AG08396 (cell line): ENCODE measurements around the gene CFAP221.

ENCODE experiments used
- DNase-seq: peaks from one replicate; pipeline ENCODE4 v3.0.0; 2012; ENCODE audit warnings: low spot score, mixed read lengths

The CFAP221 gene

GRCh38 chr2:119536707-119537106 is 7.5 kb upstream of the CFAP221 start:
- no peak for DNase-seq

- DNase-seq = no peak
Measured at GRCh38 chr2:119537792-119538191, 6.5 kb upstream of the CFAP221 start.

GRCh38 chr2:119541476-119541875 is 2.8 kb upstream of the CFAP221 start:
- no peak for DNase-seq

GRCh38 chr2:119544939-119545475 is 758 bp downstream of the CFAP221 start:
- DNase-seq = no peak

GRCh38 chr2:119545754-119546446 is 1.7 kb downstream of the CFAP221 start:
- no peak for DNase-seq

GRCh38 chr2:119546447-119546767 is 2.2 kb downstream of the CFAP221 start:
- DNase-seq = no peak

- no peak for DNase-seq
Measured at GRCh38 chr2:119548516-119549120, 4.4 kb downstream of the CFAP221 start.

- DNase-seq = no peak
Measured at GRCh38 chr2:119549241-119549640, 5.0 kb downstream of the CFAP221 start.

- DNase-seq = no peak
Measured at GRCh38 chr2:119550346-119550745, 6.1 kb downstream of the CFAP221 start.

GRCh38 chr2:119550856-119551255 is 6.6 kb downstream of the CFAP221 start:
- no peak for DNase-seq

GRCh38 chr2:119552902-119553301 is 8.7 kb downstream of the CFAP221 start:
- no peak for DNase-seq

GRCh38 chr2:119553687-119554344 is 9.6 kb downstream of the CFAP221 start:
- DNase-seq = no peak

GRCh38 chr2:119565481-119565880 is 21.2 kb downstream of the CFAP221 start:
- no peak for DNase-seq

- no peak for DNase-seq
Measured at GRCh38 chr2:119567292-119567691, 23.0 kb downstream of the CFAP221 start.

GRCh38 chr2:119574108-119574815 is 30.0 kb downstream of the CFAP221 start:
- DNase-seq = no peak

- no peak for DNase-seq
Measured at GRCh38 chr2:119574864-119575263, 30.6 kb downstream of the CFAP221 start.

GRCh38 chr2:119575439-119575838 is 31.2 kb downstream of the CFAP221 start:
- no peak for DNase-seq

- DNase-seq = no peak
Measured at GRCh38 chr2:119579424-119580295, 35.4 kb downstream of the CFAP221 start.

- no peak for DNase-seq
Measured at GRCh38 chr2:119580550-119581072, 36.4 kb downstream of the CFAP221 start.

- DNase-seq = no peak
Measured at GRCh38 chr2:119583291-119583690, 39.0 kb downstream of the CFAP221 start.

- DNase-seq = no peak
Measured at GRCh38 chr2:119584469-119584868, 40.2 kb downstream of the CFAP221 start.
